ENCODE measurements around the gene TEX11.

DNA sequence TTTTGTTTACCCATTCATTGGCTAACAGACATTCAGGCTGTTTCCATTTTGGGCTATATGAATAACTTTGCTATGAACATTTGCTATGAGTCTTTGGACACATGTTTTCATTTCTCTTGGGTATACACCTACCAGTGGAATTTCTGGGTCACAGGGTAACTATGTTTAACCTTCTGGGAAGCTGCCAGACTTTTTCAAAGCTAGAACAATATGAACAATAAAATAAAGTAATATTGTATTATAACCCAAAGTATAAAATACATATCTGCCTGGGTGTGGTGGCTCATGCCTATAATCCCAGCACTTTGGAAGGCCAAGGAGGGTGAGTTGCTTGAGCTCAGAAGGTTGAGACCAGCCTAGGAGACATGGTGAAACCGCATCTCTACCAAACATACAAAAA is 373.3 kb downstream of the TEX11 start:
- TF ChIP-seq, protein P1, sequence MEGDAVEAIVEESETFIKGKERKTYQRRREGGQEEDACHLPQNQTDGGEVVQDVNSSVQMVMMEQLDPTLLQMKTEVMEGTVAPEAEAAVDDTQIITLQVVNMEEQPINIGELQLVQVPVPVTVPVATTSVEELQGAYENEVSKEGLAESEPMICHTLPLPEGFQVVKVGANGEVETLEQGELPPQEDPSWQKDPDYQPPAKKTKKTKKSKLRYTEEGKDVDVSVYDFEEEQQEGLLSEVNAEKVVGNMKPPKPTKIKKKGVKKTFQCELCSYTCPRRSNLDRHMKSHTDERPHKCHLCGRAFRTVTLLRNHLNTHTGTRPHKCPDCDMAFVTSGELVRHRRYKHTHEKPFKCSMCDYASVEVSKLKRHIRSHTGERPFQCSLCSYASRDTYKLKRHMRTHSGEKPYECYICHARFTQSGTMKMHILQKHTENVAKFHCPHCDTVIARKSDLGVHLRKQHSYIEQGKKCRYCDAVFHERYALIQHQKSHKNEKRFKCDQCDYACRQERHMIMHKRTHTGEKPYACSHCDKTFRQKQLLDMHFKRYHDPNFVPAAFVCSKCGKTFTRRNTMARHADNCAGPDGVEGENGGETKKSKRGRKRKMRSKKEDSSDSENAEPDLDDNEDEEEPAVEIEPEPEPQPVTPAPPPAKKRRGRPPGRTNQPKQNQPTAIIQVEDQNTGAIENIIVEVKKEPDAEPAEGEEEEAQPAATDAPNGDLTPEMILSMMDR (IDR thresholded peaks at IDR 0.05), result no peak
- no peak for TF ChIP-seq POLR2A (IDR thresholded peaks at IDR 0.05)

Measured in heart left ventricle (tissue), 13 donors.